GM23248 (cell line): ENCODE results near the gene SH3GL3. TPM values are rescaled to one million over a fixed set of nuclear protein-coding genes. Genes with fewer than 3 reads are reported as not detected.

ENCODE experiments used
- DNase-seq: peaks from one replicate; pipeline ENCODE4 v3.0.0-alpha.2; 2015
- H2AFZ ChIP-seq: fragments of 200-600 bp; sonication (generic); 2 replicates; pipeline ENCODE4 v1.6.1; 2016; ENCODE audit warnings: antibody characterized with exemption
- H3F3A ChIP-seq: fragments of 200-600 bp; sonication (generic); 2 replicates; pipeline ENCODE4 v1.6.1; 2016; ENCODE audit warnings: mild to moderate bottlenecking, antibody characterized with exemption, mixed run types; ENCODE audit not compliant: insufficient read depth
- H3K27ac ChIP-seq: fragments of 200-600 bp; sonication (generic); 2 replicates; pipeline ENCODE4 v1.5.1; 2016; ENCODE audit warnings: mild to moderate bottlenecking
- H3K27me3 ChIP-seq: fragments of 200-600 bp; sonication (generic); replicated peaks from 2 replicates; pipeline ENCODE4 v1.6.1; 2016; ENCODE audit warnings: mild to moderate bottlenecking; ENCODE audit not compliant: insufficient read depth
- H3K36me3 ChIP-seq: fragments of 200-600 bp; sonication (generic); 2 replicates; pipeline ENCODE4 v1.6.1; 2016; ENCODE audit warnings: low read depth, mild to moderate bottlenecking
- H3K4me1 ChIP-seq: fragments of 200-600 bp; sonication (generic); 2 replicates; pipeline ENCODE4 v1.6.1; 2016; ENCODE audit warnings: mild to moderate bottlenecking; ENCODE audit not compliant: insufficient read depth
- H3K4me2 ChIP-seq: fragments of 200-600 bp; sonication (generic); one replicate; pipeline ENCODE4 v1.6.1; 2016; ENCODE audit warnings: mild to moderate bottlenecking; ENCODE audit not compliant: unreplicated experiment
- H3K4me3 ChIP-seq: fragments of 200-600 bp; sonication (generic); 2 replicates; pipeline ENCODE4 v1.5.1; 2016; ENCODE audit warnings: mild to moderate bottlenecking
- H3K79me2 ChIP-seq: fragments of 200-600 bp; sonication (generic); 2 replicates; pipeline ENCODE4 v1.6.1; 2016; ENCODE audit warnings: mild to moderate bottlenecking; ENCODE audit not compliant: insufficient read depth
- H3K9ac ChIP-seq: fragments of 200-600 bp; sonication (generic); 2 replicates; pipeline ENCODE4 v1.6.1; 2016; ENCODE audit warnings: mild to moderate bottlenecking
- H3K9me2 ChIP-seq: fragments of 200-600 bp; sonication (generic); 2 replicates; pipeline ENCODE4 v1.6.1; 2016; ENCODE audit warnings: mixed run types, mild to moderate bottlenecking, moderate library complexity; ENCODE audit not compliant: insufficient read depth
- H3K9me3 ChIP-seq: fragments of 200-600 bp; sonication (generic); one replicate; pipeline ENCODE4 v1.6.1; 2017; ENCODE audit warnings: low read depth
- H4K20me1 ChIP-seq: fragments of 200-600 bp; sonication (generic); 2 replicates; pipeline ENCODE4 v1.6.0; 2016; ENCODE audit not compliant: insufficient read depth
- EZH2 ChIP-seq: fragments of 200-600 bp; sonication (generic); IDR thresholded peaks from 2 replicates; pipeline ENCODE4 v1.6.1; 2018; ENCODE audit warnings: antibody characterized with exemption, mild to moderate bottlenecking; ENCODE audit not compliant: insufficient read depth, poor library complexity, severe bottlenecking
- EZH2phosphoT487 ChIP-seq: fragments of 200-600 bp; sonication (generic); IDR thresholded peaks from 2 replicates; pipeline ENCODE4 v1.6.1; 2018; ENCODE audit warnings: antibody characterized with exemption, moderate library complexity, mild to moderate bottlenecking, low read depth; ENCODE audit not compliant: insufficient read depth
- WGBS, 2 experiments: methylation state at CpG; one replicate each; pipeline ENCODE4 v1.1.6; 2015 to 2017; ENCODE audit warnings: low lambda C conversion rate in 2 of 2, low coverage in 1 of 2; ENCODE audit errors: missing lambda C conversion rate in 2 of 2; 5-methylcytosine and 5-hydroxymethylcytosine counted together
- in situ Hi-C: fragments of 300-500 bp; cut with MboI; formaldehyde crosslinking; loops from 2 replicates; pipeline ENCODE4 v1.15.0; 2020
- polyA plus RNA-seq: library from polyadenylated mRNA; unstranded; fragments of >200 nt; fragmentation: Nextera tagmentation; extraction: Ambion mirVana; gene quantifications from 2 replicates; pipeline ENCODE4 v1.2.1, GENCODE V29; 2016
- total RNA-seq: library from RNA; depleted of rRNA; stranded (reverse); fragments of >200 nt; shearing (Covaris generic); gene quantifications from 2 replicates; pipeline ENCODE4 v1.2.3, GENCODE V29; 2014

SH3GL3 gene
- total and polyA plus RNA-seq, 2 experiments from 2014 or later = 0.28 TPM; not detected in 1

- in situ Hi-C loops = no loop called here
- no peaks in the 10 kb centered on the region for H3K9me2 ChIP-seq
- H3K9ac ChIP-seq = no peak overlapping the region
- H3K79me2 ChIP-seq = no peaks in the 10 kb centered on the region
- no peaks in the 10 kb centered on the region for H3F3A ChIP-seq
- H3K27ac ChIP-seq = no peak overlapping the region
- no peaks in the 10 kb centered on the region for H3K9me3 ChIP-seq
- TF ChIP-seq EZH2phosphoT487 (no peak), EZH2 (no peak)
- no peak overlapping the region for H2AFZ ChIP-seq
- WGBS, 2 experiments = 15 to 19% methylated on average over 2 of the region's 2 CpGs
- H3K4me3 ChIP-seq = no peak overlapping the region
- H3K27me3 ChIP-seq = 0 out of 2 replicates have a peak, but pooled peaks cover 4% of the 10 kb centered on the region
- no peaks in the 10 kb centered on the region for H3K4me1 ChIP-seq
- no peak for DNase-seq
- H3K36me3 ChIP-seq = no peaks in the 10 kb centered on the region
- H4K20me1 ChIP-seq = no peaks in the 10 kb centered on the region
- no peak overlapping the region for H3K4me2 ChIP-seq
These were observed 184.4 kb downstream of the SH3GL3 start for GRCh38 chr15:83631534-83631933.

GRCh38 chr15:83643201-83643600 is 196.1 kb downstream of the SH3GL3 start:
- no peak for DNase-seq
- no peaks in the 10 kb centered on the region for H3F3A ChIP-seq
- TF ChIP-seq EZH2phosphoT487 = no peak
- TF ChIP-seq EZH2 = no peak
- no peaks in the 10 kb centered on the region for H3K27me3 ChIP-seq
- in situ Hi-C loops = no loop called here
- H4K20me1 ChIP-seq = no peaks in the 10 kb centered on the region
- no peaks in the 10 kb centered on the region for H3K36me3 ChIP-seq
- no peaks in the 10 kb centered on the region for H3K4me1 ChIP-seq
- H3K9me2 ChIP-seq = no peaks in the 10 kb centered on the region
- no peak overlapping the region for H3K9ac ChIP-seq
- no peak overlapping the region for H3K4me2 ChIP-seq
- H2AFZ ChIP-seq = no peak overlapping the region
- no peak overlapping the region for H3K27ac ChIP-seq
- no peak overlapping the region for H3K4me3 ChIP-seq
- no peaks in the 10 kb centered on the region for H3K9me3 ChIP-seq
- no peaks in the 10 kb centered on the region for H3K79me2 ChIP-seq

DNA sequence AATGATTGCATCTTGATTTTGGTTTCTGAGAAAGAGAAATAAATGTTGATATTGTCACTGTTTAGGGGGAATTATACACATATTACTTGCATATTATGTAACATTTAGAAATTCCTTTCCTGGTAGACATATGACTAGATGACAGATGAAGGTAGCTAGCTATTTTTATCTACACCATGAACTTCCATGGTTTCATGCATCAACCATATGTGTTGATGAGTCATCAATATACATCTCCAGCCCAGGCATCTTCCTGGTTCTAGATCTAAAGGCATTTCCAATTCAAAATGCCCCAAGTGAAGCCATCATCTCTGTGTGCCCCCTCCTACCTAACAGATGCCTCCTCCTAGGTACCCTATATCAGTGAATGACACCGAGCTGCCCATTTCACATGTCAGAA is 197.3 kb downstream of the SH3GL3 start:
- Histone ChIP-seq H3K9me2 (no peaks in the 10 kb centered on the region), H3K4me2 (no peak overlapping the region), H4K20me1 (no peaks in the 10 kb centered on the region), H3K36me3 (no peaks in the 10 kb centered on the region), H3F3A (no peaks in the 10 kb centered on the region), H3K4me1 (no peaks in the 10 kb centered on the region), H3K9ac (no peak overlapping the region), H3K27me3 (no peaks in the 10 kb centered on the region), H3K79me2 (no peaks in the 10 kb centered on the region), H3K4me3 (no peak overlapping the region), H3K9me3 (no peaks in the 10 kb centered on the region), H2AFZ (no peak overlapping the region), H3K27ac (no peak overlapping the region)
- WGBS, 2 experiments = 44 to 53% methylated on average over 1 of the region's 1 CpG
- in situ Hi-C loops = no loop called here
- DNase-seq = no peak
- no peak for TF ChIP-seq EZH2phosphoT487
- no peak for TF ChIP-seq EZH2

GRCh38 chr15:83650831-83651230 is 203.7 kb downstream of the SH3GL3 start:
- Histone ChIP-seq H3F3A (no peaks in the 10 kb centered on the region), H3K9me2 (no peaks in the 10 kb centered on the region), H2AFZ (no peak overlapping the region), H3K9me3 (no peaks in the 10 kb centered on the region), H3K27me3 (peaks cover 35% of the 10 kb centered on the region), H3K27ac (no peak overlapping the region), H3K9ac (no peak overlapping the region), H3K79me2 (no peaks in the 10 kb centered on the region), H3K36me3 (no peaks in the 10 kb centered on the region), H3K4me3 (no peak overlapping the region), H3K4me1 (no peaks in the 10 kb centered on the region), H4K20me1 (no peaks in the 10 kb centered on the region), H3K4me2 (no peak overlapping the region)
- WGBS, 2 experiments = 54 to 57% methylated on average over 2 of the region's 2 CpGs
- in situ Hi-C loops = no loop called here
- no peak for TF ChIP-seq EZH2phosphoT487
- no peak for TF ChIP-seq EZH2
- DNase-seq = no peak

DNA sequence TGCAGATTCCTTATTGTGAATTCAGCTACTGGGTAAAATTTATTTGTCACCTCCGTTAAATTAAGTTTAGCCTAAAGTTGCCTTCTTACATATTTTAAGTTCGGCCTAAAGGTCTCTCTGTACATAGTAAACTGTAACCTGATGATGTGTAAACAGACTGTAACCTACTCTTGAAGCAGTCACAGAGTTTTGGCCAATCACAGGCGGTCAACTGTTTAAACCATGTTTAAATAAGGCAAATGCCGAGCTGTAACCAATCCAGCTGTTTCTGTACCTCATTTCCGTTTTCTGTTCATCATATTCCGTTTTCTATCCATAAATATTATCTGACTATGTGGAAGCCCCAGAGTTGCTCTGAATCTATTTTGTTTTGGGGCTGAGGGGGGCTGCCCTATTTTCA is 204.4 kb downstream of the SH3GL3 start:
- Histone ChIP-seq H3K4me2 (no peak overlapping the region), H3K79me2 (no peaks in the 10 kb centered on the region), H3F3A (no peaks in the 10 kb centered on the region), H4K20me1 (no peaks in the 10 kb centered on the region), H3K36me3 (no peaks in the 10 kb centered on the region), H2AFZ (no peak overlapping the region), H3K27me3 (peaks cover 39% of the 10 kb centered on the region), H3K4me3 (no peak overlapping the region), H3K4me1 (no peaks in the 10 kb centered on the region), H3K9me2 (no peaks in the 10 kb centered on the region), H3K9ac (no peak overlapping the region), H3K9me3 (no peaks in the 10 kb centered on the region), H3K27ac (no peak overlapping the region)
- WGBS, 2 experiments = 70 to 72% methylated on average over 6 of the region's 6 CpGs
- no peak for TF ChIP-seq EZH2phosphoT487
- no peak for TF ChIP-seq EZH2
- no peak for DNase-seq
- in situ Hi-C loops = no loop called here
